Stimulated activated CD4-positive, alpha-beta T cell treated with anti-CD3 and anti-CD28 coated beads, Interleukin-4, amount 100 ng/mL, for 48 hours (primary cell): ENCODE results near the gene RAP1GAP.

Experiments used
- DNase-seq, 2 donors: peaks; one replicate each; pipeline ENCODE4 v3.0.0-alpha.2; 2020; ENCODE audit warnings: low read depth in 2 of 2

The RAP1GAP gene

GRCh38 chr1:21662426-21663247 is 6.5 kb downstream of the RAP1GAP start:
- no peak for DNase-seq

- DNase-seq = no peak
These were observed 7.3 kb downstream of the RAP1GAP start for GRCh38 chr1:21661886-21662285.

- no peak for DNase-seq
These were observed 9.2 kb downstream of the RAP1GAP start for GRCh38 chr1:21659924-21660326.

GRCh38 chr1:21659099-21659923 is 9.8 kb downstream of the RAP1GAP start:
- DNase-seq = peak; percentile 59 to 66

GRCh38 chr1:21657456-21658190 is 11.5 kb downstream of the RAP1GAP start:
- no peak for DNase-seq

GRCh38 chr1:21655748-21656147 is 13.4 kb downstream of the RAP1GAP start:
- no peak for DNase-seq

- no peak for DNase-seq
These were observed 13.9 kb downstream of the RAP1GAP start for GRCh38 chr1:21655259-21655658.

- no peak for DNase-seq
These were observed 14.9 kb downstream of the RAP1GAP start for GRCh38 chr1:21654209-21654608.

GRCh38 chr1:21653744-21654100 is 15.4 kb downstream of the RAP1GAP start:
- no peak for DNase-seq

GRCh38 chr1:21652937-21653743 is 16.0 kb downstream of the RAP1GAP start:
- no peak for DNase-seq

- no peak for DNase-seq
These were observed 16.8 kb downstream of the RAP1GAP start for GRCh38 chr1:21652101-21652936.

GRCh38 chr1:21651214-21652042 is 17.7 kb downstream of the RAP1GAP start:
- peak in 1 of 2 donors; percentile 29 for DNase-seq

- no peak for DNase-seq
These were observed 18.8 kb downstream of the RAP1GAP start for GRCh38 chr1:21650400-21650799.

GRCh38 chr1:21649315-21649714 is 19.8 kb downstream of the RAP1GAP start:
- no peak for DNase-seq

GRCh38 chr1:21648791-21649190 is 20.4 kb downstream of the RAP1GAP start:
- DNase-seq = no peak

- no peak for DNase-seq
These were observed 20.8 kb downstream of the RAP1GAP start for GRCh38 chr1:21648352-21648730.

GRCh38 chr1:21647431-21648351 is 21.5 kb downstream of the RAP1GAP start:
- DNase-seq = peak; percentile 32 to 53

GRCh38 chr1:21645550-21645949 is 23.6 kb downstream of the RAP1GAP start:
- no peak for DNase-seq

- DNase-seq = no peak
These were observed 24.3 kb downstream of the RAP1GAP start for GRCh38 chr1:21644906-21645305.
